ENCODE measurements around the gene CCDC82. TPM values are rescaled to one million over a fixed set of nuclear protein-coding genes. Genes with fewer than 3 reads are reported as not detected.
A peak's percentile ranks its signal among the peaks of the same experiment; 100 is the strongest.
"Not testable (repeated sequence)": the region's sequence is repeated elsewhere in the genome, so short reads cannot be mapped to it uniquely, and the experiment has no call there.

Gene CCDC82
- 24.0 TPM for polyA plus RNA-seq (2013, experiment 1 of 2)
- 23.1 TPM for polyA plus RNA-seq (2013, experiment 2 of 2)

- H3K36me3 ChIP-seq (ENCODE audit: control insufficient read depth, insufficient read depth, low read length) = no peaks in the 10 kb centered on the region
- peak; percentile 99 for DNase-seq
- peak within 1 kb of the TSS; percentile 42 for H3K18ac ChIP-seq (ENCODE audit: low read length)
- no peak within 1 kb of the TSS for H2AK5ac ChIP-seq (ENCODE audit: low read length)
- no peak within 1 kb of the TSS for H2BK5ac ChIP-seq (ENCODE audit: low read length)
- peaks cover 1% of the 10 kb centered on the region for H3K79me2 ChIP-seq (ENCODE audit: control insufficient read depth, insufficient read depth, low read length)
- H3K4ac ChIP-seq (ENCODE audit: low read depth, low read length) = peak within 1 kb of the TSS; percentile 5
- H3K27me3 ChIP-seq (ENCODE audit: insufficient read depth, low read length, poor library complexity) = no peaks in the 10 kb centered on the region
- peak within 1 kb of the TSS; percentile 90 for H3K56ac ChIP-seq (ENCODE audit: low read length)
- H3K27ac ChIP-seq (ENCODE audit: low read depth, low read length) = peak within 1 kb of the TSS; percentile 95
- H4K8ac ChIP-seq (ENCODE audit: low read depth, low read length) = no peak within 1 kb of the TSS
- no peak within 1 kb of the TSS for H2BK120ac ChIP-seq (ENCODE audit: low read depth, low read length)
- H2BK15ac ChIP-seq (replicated peaks; ENCODE audit: low read depth) = no peak within 1 kb of the TSS
- peak within 1 kb of the TSS; percentile 83 for H3K4me2 ChIP-seq (ENCODE audit: low read length)
- no peaks in the 10 kb centered on the region for H3K79me1 ChIP-seq (ENCODE audit: low read length)
- no CpG with 5 or more reads among the region's 53 CpGs for WGBS (ENCODE audit: extremely low coverage, insufficient coverage, low lambda C conversion rate)
- peak within 1 kb of the TSS; percentile 83 for H3K4me3 ChIP-seq (ENCODE audit: low read length)
- H3K9ac ChIP-seq (ENCODE audit: low read length) = peak within 1 kb of the TSS; percentile 87
- H3K4me1 ChIP-seq (ENCODE audit: control insufficient read depth, low read depth, low read length) = no peaks in the 10 kb centered on the region
- no peak within 1 kb of the TSS for H3K23ac ChIP-seq (ENCODE audit: low read length)
- H4K5ac ChIP-seq (ENCODE audit: low read length) = no peak within 1 kb of the TSS
Measured at GRCh38 chr11:96389720-96390487, at the start of gene CCDC82, which contains the start of gene JRKL. TSS of gene CCDC82 (minus strand) at chr11:96389912. CDS start at chr11:96384747, 5,165 bp downstream. TSS of gene JRKL (plus strand) at chr11:96390013. CDS start at chr11:96390650, 637 bp downstream.

- H3K79me1 ChIP-seq (ENCODE audit: low read length); H3K56ac ChIP-seq (ENCODE audit: low read length); H3K4me1 ChIP-seq (ENCODE audit: control insufficient read depth, low read depth, low read length); H3K36me3 ChIP-seq (ENCODE audit: control insufficient read depth, insufficient read depth, low read length); H3K79me2 ChIP-seq (ENCODE audit: control insufficient read depth, insufficient read depth, low read length); H3K27me3 ChIP-seq (ENCODE audit: insufficient read depth, low read length, poor library complexity); H4K8ac ChIP-seq (ENCODE audit: low read depth, low read length); H3K18ac ChIP-seq (ENCODE audit: low read length); H3K4ac ChIP-seq (ENCODE audit: low read depth, low read length); H2AK5ac ChIP-seq (ENCODE audit: low read length); H3K4me2 ChIP-seq (ENCODE audit: low read length); H2BK120ac ChIP-seq (ENCODE audit: low read depth, low read length); H3K9ac ChIP-seq (ENCODE audit: low read length); H3K23ac ChIP-seq (ENCODE audit: low read length); H3K27ac ChIP-seq (ENCODE audit: low read depth, low read length); H4K5ac ChIP-seq (ENCODE audit: low read length); H3K4me3 ChIP-seq (ENCODE audit: low read length); H2BK5ac ChIP-seq (ENCODE audit: low read length); H2BK15ac ChIP-seq (replicated peaks; ENCODE audit: low read depth); DNase-seq: not testable (repeated sequence)
Measured at GRCh38 chr11:96432654-96433053, 42.9 kb upstream of the CCDC82 start.

GRCh38 chr11:96430668-96431067 lies 41.0 kb upstream of the CCDC82 start:
- WGBS (ENCODE audit: extremely low coverage, insufficient coverage, low lambda C conversion rate) = no CpG with 5 or more reads among the region's 3 CpGs

GRCh38 chr11:96424693-96425092 lies 35.0 kb upstream of the CCDC82 start:
- Histone ChIP-seq H3K23ac (ENCODE audit: low read length) (no peak overlapping the region), H3K4me2 (ENCODE audit: low read length) (no peak overlapping the region), H3K27ac (ENCODE audit: low read depth, low read length) (no peak overlapping the region), H4K5ac (ENCODE audit: low read length) (no peak overlapping the region), H3K4ac (ENCODE audit: low read depth, low read length) (no peak overlapping the region), H3K4me3 (ENCODE audit: low read length) (no peak overlapping the region), H3K56ac (ENCODE audit: low read length) (no peak overlapping the region), H2AK5ac (ENCODE audit: low read length) (no peak overlapping the region), H4K8ac (ENCODE audit: low read depth, low read length) (no peak overlapping the region), H3K9ac (ENCODE audit: low read length) (no peak overlapping the region), H3K79me1 (ENCODE audit: low read length) (no peaks in the 10 kb centered on the region), H3K79me2 (ENCODE audit: control insufficient read depth, insufficient read depth, low read length) (no peaks in the 10 kb centered on the region), H3K27me3 (ENCODE audit: insufficient read depth, low read length, poor library complexity) (no peaks in the 10 kb centered on the region), H3K4me1 (ENCODE audit: control insufficient read depth, low read depth, low read length) (no peaks in the 10 kb centered on the region), H2BK120ac (ENCODE audit: low read depth, low read length) (no peak overlapping the region), H2BK15ac (replicated peaks; ENCODE audit: low read depth) (no peak overlapping the region), H3K36me3 (ENCODE audit: control insufficient read depth, insufficient read depth, low read length) (no peaks in the 10 kb centered on the region), H3K18ac (ENCODE audit: low read length) (no peak overlapping the region), H2BK5ac (ENCODE audit: low read length) (no peak overlapping the region)
- no CpG with 5 or more reads among the region's 2 CpGs for WGBS (ENCODE audit: extremely low coverage, insufficient coverage, low lambda C conversion rate)
- DNase-seq = peak; percentile 41

More at GRCh38 chr11:96430668-96431067, 41.0 kb upstream of the CCDC82 start:
- Histone ChIP-seq H3K56ac (ENCODE audit: low read length) (no peak overlapping the region), H3K9ac (ENCODE audit: low read length) (no peak overlapping the region), H2BK15ac (replicated peaks; ENCODE audit: low read depth) (no peak overlapping the region), H3K27me3 (ENCODE audit: insufficient read depth, low read length, poor library complexity) (no peaks in the 10 kb centered on the region), H3K79me2 (ENCODE audit: control insufficient read depth, insufficient read depth, low read length) (no peaks in the 10 kb centered on the region), H3K27ac (ENCODE audit: low read depth, low read length) (no peak overlapping the region), H4K5ac (ENCODE audit: low read length) (no peak overlapping the region), H3K4me2 (ENCODE audit: low read length) (no peak overlapping the region), H3K18ac (ENCODE audit: low read length) (no peak overlapping the region), H3K36me3 (ENCODE audit: control insufficient read depth, insufficient read depth, low read length) (no peaks in the 10 kb centered on the region), H3K23ac (ENCODE audit: low read length) (no peak overlapping the region), H3K4me1 (ENCODE audit: control insufficient read depth, low read depth, low read length) (no peaks in the 10 kb centered on the region), H3K4me3 (ENCODE audit: low read length) (no peak overlapping the region), H2BK120ac (ENCODE audit: low read depth, low read length) (no peak overlapping the region), H4K8ac (ENCODE audit: low read depth, low read length) (no peak overlapping the region), H3K4ac (ENCODE audit: low read depth, low read length) (no peak overlapping the region), H2AK5ac (ENCODE audit: low read length) (no peak overlapping the region), H2BK5ac (ENCODE audit: low read length) (no peak overlapping the region), H3K79me1 (ENCODE audit: low read length) (no peaks in the 10 kb centered on the region)
- DNase-seq = no peak

- Histone ChIP-seq H3K79me1 (ENCODE audit: low read length) (no peaks in the 10 kb centered on the region), H4K5ac (ENCODE audit: low read length) (no peak overlapping the region), H2BK120ac (ENCODE audit: low read depth, low read length) (no peak overlapping the region), H3K4me1 (ENCODE audit: control insufficient read depth, low read depth, low read length) (no peaks in the 10 kb centered on the region), H3K4me3 (ENCODE audit: low read length) (no peak overlapping the region), H2AK5ac (ENCODE audit: low read length) (no peak overlapping the region), H3K27me3 (ENCODE audit: insufficient read depth, low read length, poor library complexity) (no peaks in the 10 kb centered on the region), H3K4me2 (ENCODE audit: low read length) (no peak overlapping the region), H4K8ac (ENCODE audit: low read depth, low read length) (no peak overlapping the region), H3K23ac (ENCODE audit: low read length) (no peak overlapping the region), H3K56ac (ENCODE audit: low read length) (no peak overlapping the region), H3K27ac (ENCODE audit: low read depth, low read length) (no peak overlapping the region), H3K36me3 (ENCODE audit: control insufficient read depth, insufficient read depth, low read length) (no peaks in the 10 kb centered on the region), H3K18ac (ENCODE audit: low read length) (no peak overlapping the region), H2BK5ac (ENCODE audit: low read length) (no peak overlapping the region), H3K9ac (ENCODE audit: low read length) (no peak overlapping the region), H3K79me2 (ENCODE audit: control insufficient read depth, insufficient read depth, low read length) (no peaks in the 10 kb centered on the region), H3K4ac (ENCODE audit: low read depth, low read length) (no peak overlapping the region), H2BK15ac (replicated peaks; ENCODE audit: low read depth) (no peak overlapping the region)
- no peak for DNase-seq
Measured at GRCh38 chr11:96413408-96413807, 23.7 kb upstream of the CCDC82 start.
